Right lung (tissue), 5 donors: ENCODE measurements around the gene CHST8. TPM values are rescaled to one million over a fixed set of nuclear protein-coding genes. Genes with fewer than 3 reads are reported as not detected.

Source experiments
- DNase-seq, 2 donors: peaks; one replicate each; pipeline ENCODE4 v3.0.0-alpha.2; 2013
- polyA plus RNA-seq, 5 donors: library from polyadenylated mRNA; unstranded; fragments of 120-200 nt; gene quantifications; one replicate each; pipeline versions ENCODE4 v1.2.1 to v1.2.3, GENCODE V29; 2013; ENCODE audit warnings: inconsistent platforms in 1 of 5, low replicate concordance in 1 of 5; ENCODE audit not compliant: insufficient read length in 5 of 5, insufficient read depth in 1 of 5

CHST8 gene
- polyA plus RNA-seq, 5 donors: 0.06 to 0.08 TPM; not detected in 3

DNA sequence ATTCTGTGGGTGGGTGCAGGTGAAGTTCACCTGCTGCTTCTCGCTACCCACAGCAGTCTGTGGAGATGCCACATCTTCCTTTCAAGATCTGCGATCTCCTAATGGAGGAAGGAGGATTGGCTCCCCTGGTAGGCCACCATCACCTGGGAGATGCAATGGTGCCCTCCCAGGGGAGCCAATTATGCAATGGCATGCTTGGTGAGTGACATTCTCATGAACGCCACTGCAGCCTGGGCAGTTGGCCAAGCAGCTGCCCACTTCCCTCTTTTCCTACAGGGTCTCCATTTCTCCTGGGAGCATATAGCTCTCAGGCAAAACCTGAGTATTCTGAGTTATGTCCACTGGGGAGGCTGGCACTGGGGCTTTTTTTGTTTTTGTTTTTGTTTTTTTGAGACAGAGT, 91.4 kb downstream of the CHST8 start:
- no peak for DNase-seq

GRCh38 chr19:33714149-33714548, 92.4 kb downstream of the CHST8 start:
- DNase-seq: no peak

DNA sequence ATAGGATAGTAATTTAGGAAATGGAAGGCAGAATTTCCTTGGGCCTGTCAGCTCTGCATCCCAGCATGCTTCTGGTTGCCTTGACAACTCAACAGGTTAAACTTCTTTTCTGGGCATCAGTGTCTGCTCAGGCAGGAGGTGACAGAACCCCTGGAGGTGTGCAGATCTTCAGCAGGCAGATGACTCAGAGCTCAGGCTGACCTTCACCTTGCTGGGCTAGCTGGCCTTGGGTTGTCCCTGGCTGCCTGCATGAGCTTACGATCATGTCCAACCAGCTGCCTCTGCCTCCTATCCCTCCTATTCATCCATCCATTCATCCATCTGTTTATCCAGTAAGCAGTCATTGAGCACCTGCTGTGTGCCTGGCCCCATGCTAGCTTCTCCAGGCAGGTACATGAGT, 93.7 kb downstream of the CHST8 start:
- DNase-seq: no peak

DNA sequence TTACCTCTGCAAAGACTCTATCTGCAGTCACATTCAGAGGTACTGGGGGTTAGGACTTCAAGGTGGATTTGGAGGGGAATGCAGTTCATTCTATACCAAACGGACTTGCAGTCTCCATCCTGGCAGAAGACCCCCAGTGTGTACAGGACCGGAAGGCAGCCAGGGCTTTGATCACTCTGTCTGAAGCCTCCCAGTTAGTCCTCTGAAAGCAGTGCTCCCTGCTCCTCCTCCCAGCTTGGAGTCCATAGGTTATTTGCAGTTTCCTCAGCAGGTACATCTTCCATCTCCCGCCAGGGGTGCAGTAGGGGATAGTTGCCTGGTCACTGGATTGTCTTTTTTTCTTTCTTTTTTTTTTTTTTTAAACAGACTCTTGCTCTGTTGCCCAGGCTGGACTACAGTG, 96.1 kb downstream of the CHST8 start:
- no peak for DNase-seq

- DNase-seq: no peak
Measured at GRCh38 chr19:33718651-33719254, 97.0 kb downstream of the CHST8 start.

- DNase-seq: no peak
Measured at GRCh38 chr19:33719366-33720154, 97.8 kb downstream of the CHST8 start.

DNA sequence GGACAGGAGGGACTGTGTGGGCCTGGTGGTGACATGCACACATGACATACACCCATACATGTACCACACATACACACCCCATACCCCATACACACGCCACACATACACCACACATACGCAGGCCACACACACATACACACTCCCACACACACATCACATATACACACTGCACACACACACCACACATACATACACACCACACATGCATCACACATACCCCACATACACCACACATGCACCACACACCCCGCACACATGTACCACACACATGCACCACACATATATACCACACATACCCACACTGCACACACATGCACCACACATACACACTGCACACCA, 98.4 kb downstream of the CHST8 start:
- no peak for DNase-seq

- DNase-seq: no peak
Measured at GRCh38 chr19:33720691-33721682, 99.2 kb downstream of the CHST8 start.

DNA sequence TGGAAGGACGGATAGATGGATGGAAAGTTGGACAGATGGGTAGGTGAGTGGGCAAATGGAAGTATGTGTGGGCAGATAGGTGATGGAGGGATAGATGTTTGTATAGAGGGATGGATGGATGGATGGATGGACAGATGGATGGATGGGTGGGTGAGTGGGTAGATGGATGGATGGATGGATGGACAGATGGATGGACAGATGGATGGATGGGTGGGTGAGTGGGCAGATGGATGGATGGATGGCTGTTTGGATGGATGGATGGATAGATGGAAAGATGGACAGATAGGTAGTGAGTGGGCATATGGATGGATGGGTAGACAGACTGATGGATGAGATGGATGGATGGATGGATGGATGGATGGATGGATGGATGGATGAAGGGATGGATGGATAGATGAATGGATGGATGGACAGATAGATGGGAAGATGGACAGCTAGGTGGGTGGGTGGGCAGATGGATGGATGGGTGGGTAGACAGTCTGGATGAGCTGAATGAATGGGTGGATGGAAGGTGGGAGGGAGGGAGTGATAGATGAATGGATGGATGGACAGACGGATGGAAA, 100.1 kb downstream of the CHST8 start:
- no peak for DNase-seq

GRCh38 chr19:33722456-33723239, 100.9 kb downstream of the CHST8 start:
- no peak for DNase-seq

DNA sequence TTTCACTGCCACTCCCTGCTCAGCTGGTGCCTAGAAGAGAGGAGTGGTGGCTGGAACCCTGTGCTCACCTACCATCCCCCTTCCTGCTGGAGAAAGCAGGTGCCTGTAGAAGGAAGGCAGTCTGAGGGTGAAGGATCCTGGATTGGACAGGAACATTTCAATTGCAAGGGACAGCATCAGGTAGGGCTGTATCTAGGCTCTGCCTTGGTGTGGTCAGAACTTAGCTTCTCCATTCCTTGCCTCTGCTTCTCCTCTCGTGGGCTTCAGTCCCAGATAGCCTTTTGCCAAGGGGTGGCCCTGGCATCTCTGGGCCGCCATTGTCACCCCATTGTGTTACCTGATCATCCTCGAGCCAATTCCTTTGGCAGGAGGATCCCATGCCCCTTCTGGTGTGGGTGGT, 101.8 kb downstream of the CHST8 start:
- DNase-seq: no peak

DNA sequence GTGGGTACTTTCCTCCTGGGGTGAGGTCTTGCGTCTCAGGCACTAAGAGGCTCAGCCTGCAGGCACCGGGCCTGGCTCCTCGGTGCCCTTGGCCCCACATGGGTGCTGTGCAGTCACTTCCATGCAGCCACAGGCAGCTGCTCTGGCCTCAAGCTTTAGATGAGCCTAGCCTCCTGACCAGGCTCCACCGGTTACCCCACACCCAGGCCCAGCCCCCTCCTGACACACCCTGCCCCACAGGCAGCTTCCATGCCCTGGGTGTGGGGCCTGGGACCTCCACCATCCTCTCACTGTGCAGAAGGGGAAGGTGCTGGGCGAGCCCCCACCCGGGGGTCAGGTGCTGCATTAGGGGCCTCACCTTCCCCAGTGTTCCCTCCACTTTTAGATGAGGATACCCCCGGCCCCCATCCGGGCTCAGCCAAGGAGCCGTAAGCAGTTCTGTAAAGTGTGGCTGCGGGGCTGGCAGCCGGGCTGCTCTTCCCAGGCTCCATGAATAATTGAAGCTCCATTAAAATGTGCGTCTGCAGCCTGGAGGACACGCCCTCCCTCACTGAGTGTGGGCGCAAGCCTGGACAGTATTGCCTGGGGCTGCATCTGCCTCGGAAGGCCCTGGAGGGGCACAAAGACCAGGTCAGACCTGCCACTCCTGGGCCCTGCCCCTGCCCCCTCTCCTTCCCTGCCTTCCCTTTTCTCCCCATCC, 102.4 kb downstream of the CHST8 start:
- DNase-seq: no peak

- no peak for DNase-seq
Measured at GRCh38 chr19:33724721-33725060, 102.9 kb downstream of the CHST8 start.

DNA sequence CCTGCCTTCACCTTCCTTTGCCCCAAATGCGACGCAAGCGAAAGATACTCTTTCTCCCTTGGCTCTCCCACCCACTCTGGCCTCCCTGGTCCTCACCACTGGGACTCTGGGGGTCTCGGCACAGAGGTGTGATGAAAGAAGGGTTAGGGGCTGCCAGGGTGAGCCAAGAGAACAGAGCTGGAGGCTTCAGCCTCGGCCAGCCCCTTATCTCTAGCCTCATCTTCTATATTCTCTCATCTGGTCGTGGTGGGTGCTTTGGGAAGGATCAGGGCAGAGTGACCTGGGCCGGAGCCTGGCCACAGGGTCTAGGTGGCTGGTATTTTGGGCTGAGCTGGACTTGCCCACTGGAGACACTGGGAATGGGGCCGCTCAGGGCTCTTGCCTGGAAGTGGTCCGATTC, 103.8 kb downstream of the CHST8 start:
- no peak for DNase-seq

- no peak for DNase-seq
Measured at GRCh38 chr19:33726756-33727155, 105.0 kb downstream of the CHST8 start.

GRCh38 chr19:33727331-33727998, 105.7 kb downstream of the CHST8 start:
- DNase-seq: no peak

DNA sequence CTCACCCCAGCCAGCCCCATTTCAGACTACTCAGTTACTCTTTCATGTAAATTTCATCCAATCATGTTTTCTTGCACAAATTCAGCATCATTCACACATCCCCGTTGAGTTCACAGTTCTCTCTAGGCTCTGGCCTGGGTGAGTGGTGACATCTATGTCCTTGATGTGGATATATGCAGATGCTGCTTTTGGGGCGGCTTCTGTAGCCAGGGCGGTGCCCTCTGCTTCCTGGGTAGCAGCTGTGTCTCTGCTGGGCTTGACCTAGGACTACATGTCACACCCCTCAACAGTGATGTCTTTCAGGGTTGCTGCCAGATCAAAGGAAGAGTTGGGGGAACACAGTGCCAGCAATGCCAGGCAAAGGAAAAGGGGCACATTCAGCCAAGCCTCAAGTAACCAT, 106.4 kb downstream of the CHST8 start:
- no peak for DNase-seq

GRCh38 chr19:33730858-33731607, 109.3 kb downstream of the CHST8 start:
- no peak for DNase-seq

DNA sequence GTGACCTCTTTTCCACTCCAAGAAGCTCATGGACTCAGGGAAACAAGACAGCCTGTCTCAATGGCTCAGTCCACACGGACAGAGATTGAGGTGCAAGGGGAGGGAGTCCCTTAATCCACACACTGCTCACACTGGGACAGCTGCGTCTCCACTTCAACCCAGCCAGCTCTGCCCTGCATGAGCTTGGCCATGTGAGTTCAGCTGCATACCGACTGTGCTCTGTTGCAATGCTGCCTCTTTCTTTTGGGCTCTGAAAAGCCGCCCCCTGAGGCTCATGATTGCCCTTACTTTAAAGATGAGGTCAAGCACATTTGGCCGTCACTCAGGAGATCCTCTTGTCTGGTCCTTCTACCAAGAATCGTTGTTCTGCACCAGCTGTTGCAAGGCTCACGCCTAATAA, 110.1 kb downstream of the CHST8 start:
- DNase-seq: no peak

DNA sequence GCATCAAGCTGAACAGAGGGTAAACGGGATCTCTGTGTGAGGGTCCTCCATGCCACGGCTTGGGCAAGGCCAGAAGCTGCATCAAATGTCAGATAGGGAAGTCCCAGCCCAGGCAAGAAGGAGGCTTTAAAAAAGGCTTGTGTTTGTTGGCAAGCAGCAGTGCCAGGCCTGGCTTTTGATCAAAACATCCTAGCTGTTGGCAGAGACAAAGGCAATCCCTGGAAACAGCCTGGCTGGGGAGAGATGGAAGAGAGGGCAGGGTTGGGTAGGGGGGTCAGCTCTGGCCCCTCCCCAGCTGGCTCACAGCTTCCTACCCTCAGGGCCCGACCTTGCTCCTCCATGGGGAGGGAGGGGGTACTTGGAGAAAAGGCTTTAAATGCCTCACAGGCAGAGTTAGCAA, 113.2 kb downstream of the CHST8 start:
- DNase-seq: no peak
